ENCODE data around the gene GNAQ. TPM values are rescaled to one million over a fixed set of nuclear protein-coding genes. Genes with fewer than 3 reads are reported as not detected.

The GNAQ gene
- total RNA-seq, 1 donor from 2014 or later, result 55.2 TPM

DNA sequence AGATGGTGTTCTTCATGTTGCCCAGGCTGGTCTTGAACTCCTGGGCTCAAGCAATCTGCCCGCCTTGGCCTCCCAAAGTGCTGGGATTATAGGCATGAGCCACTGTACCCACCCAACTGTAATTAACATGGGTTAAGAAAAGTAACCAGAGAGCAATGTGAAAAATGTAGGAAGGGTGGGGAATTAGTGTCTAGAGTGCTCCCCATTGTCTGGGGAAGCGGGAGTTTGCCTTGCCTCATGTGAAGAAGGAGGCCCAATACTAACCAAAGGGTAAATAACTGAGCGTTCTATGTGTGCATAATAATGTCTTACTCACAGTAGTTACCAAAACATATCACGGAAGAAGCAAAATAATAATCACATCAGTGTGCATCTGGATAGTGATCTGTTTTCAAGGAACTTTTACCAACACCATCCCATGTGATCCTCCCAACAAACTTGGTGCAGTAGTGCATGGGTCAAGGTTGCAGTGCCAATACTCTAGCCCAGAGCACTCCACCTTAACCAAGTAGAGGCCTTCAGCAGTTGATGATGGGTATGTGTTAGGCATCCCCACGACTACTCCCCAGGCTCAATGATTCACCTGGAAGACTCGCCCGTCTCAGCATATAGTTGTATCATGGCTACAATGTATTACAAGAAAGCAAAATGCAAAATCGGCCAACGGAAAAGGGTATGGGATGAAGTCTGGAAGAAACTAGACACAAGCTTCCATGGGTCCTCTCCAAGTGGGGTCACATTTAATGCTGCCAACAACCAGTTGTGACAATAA, 26.2 kb downstream of the GNAQ start:
- DNase-seq (ENCODE audit: extremely low read depth, low read depth, low spot score), result no peak

DNA sequence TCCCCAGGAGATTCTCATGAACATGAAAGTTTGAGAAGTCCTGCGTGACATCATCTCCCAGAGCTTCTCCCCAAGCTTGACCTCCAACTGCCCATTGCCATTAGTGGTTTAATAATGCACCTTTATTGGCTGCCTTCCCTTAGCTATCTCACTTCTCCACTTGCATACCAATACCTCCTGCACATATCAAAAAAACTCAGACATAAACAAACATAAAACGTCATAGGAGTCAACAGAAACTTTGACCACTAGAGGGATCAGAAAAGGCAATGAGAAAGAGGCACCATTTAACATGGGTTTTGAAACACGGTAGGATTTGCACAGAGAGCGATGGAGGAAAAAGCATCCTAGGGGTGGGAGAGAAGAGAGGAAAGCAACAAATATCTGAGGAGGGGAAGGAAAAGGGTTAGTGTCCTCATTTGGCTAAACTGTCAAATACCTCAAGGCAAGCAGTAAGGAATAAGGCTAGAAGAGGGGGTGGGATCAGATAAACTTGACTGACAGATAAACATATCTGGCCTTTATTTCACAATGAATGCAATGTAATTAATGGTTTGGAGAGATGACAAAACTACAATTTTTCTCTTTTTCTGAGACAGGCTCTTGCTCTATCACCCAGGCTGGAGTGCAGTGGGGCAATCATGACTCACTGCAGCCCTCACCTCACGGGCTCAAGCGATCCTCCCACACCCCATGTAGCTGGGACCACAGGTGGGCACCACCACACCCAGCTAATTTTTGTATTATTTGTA, 27.0 kb downstream of the GNAQ start:
- DNase-seq (ENCODE audit: extremely low read depth, low read depth, low spot score), result no peak

DNA sequence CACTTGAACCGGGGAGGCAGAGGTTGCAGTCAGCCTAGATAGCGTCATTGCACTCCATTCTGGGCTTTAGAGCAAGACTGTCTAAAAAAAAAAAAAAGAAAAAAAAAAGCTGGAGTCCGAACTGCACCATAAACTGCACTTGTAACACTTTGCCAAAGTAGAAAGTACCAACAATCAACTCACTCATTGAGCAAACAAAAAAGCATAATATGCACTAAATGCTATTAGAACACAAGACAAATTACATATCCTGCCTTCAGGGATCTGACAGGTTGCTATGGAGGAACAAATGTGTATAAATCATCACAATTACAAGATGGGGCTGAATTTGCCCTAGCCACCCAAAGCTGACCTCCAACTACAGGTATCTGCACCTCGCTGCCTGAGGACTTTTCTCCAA, 27.9 kb downstream of the GNAQ start:
- DNase-seq (ENCODE audit: extremely low read depth, low read depth, low spot score), result no peak

DNA sequence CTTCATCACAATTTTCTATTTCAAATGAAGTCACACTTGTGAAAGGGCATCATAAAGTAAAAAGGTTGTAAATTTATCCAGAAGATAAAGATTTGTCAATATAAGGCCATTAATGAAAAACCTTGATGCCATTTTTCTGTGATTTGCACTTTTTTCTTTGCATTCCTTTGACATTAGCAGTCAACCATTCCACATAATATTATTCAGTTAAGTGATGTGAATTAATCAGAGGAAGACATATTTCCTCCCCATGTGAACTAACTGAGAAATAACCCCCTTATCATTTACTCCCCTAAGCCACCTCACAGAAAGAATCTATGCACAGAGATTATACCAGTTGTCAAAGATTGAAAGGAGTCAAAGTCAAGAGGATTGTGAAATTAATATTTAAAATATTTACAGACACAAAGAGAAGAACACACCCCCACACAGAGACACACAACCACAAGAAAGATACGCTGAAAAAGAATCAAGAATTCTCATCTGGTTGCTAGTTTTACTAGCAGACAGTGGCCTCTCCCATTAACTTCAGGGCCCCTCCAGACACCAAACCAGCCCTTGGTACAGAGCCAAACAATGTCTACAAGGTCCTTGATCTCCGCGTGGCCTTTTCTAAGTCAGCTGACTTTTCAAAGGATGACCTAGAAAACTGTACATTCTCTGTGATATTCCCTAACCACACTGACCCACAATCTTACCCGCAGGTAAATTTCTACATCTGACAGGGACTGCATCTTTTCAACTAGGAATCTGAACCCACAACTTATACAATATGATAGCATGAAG, 29.5 kb downstream of the GNAQ start:
- no peak for DNase-seq (ENCODE audit: extremely low read depth, low read depth, low spot score)

DNA sequence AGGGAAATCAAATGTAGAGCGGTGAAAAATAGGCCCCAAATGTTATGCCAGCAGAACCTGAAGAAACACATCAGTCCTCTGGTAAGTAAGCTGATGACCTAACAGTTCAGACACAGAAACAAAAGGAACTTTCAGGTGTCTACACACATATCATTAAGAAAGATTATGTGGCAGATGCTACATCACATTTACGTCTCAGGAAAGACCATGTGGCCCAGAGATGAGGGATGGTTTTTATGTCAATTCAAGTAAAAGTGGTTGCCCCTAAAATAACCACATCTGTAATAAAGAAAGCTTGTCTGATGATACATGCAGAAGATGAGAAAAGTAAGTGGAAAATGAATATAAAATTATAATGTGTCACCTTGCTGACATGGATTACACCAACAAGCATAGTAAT, 31.4 kb downstream of the GNAQ start:
- DNase-seq (ENCODE audit: extremely low read depth, low read depth, low spot score), result no peak

DNA sequence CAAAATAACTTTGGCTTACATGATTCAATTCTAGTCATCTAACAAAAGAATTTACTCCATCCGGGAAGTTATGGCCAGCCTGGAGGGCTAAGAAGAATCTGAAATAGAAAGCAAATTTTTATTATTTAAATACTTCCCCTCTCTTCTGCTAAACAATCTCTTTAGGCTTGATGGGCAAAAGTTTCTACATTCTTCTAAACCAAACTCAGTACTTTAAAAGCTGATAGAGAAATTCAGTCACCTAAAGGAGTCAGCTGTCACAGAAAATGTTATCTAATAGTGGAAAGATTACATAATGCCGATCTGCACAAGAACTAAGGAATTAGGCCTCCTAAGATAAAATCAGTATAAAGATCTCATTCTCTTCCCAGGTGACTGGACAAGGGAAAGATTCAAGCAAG, 32.4 kb downstream of the GNAQ start:
- no peak for DNase-seq (ENCODE audit: extremely low read depth, low read depth, low spot score)

DNA sequence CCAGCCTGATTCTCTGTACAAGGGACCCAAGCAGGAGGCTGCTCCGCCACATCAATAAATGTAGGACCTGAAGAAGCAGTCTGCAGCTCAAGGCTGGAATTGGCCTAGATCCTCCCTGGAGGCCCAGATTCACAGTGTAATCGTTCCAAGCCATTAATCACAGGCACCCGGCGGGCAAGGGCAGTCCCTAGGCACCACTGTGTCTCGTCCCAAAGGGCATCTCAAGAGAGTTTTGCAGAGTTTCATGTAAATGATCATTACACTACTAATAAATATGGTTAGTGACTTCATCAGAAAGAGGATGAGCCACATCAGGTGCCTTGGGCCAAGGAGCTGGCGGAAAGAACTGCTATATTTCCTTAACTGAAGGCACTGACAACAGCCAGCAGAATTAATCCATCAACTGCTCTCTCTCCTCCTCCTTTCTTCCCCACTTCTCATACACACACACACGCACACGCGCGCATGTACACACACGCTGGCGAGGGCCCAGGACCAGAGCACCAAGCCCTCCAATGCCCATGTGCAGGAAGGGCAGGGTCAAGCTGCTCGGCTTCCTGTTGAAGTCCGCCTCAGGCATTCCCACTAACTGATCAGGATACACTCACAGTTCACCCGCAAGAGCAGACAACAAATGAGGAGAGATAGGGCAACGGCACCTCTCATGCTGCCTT, 33.9 kb downstream of the GNAQ start:
- DNase-seq (ENCODE audit: extremely low read depth, low read depth, low spot score), result no peak

DNA sequence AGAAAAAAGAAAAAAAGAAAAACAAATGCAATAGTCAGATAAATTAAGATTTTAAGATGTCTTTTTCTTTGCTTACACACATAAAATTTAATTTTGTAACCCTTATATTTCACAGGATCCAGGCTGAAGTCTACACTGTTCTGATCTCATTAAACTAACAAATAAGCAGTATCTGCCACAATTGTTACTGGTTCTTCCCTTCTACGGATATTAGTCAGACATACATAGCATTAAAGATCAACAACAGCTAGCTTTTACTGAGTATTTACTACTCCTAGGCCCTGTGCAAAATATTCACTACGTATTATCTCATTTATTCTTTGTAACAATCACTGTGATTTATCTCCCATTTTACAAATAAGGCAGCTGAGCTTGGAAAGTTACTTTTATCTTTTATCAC, 34.9 kb downstream of the GNAQ start:
- no peak for DNase-seq (ENCODE audit: extremely low read depth, low read depth, low spot score)

DNA sequence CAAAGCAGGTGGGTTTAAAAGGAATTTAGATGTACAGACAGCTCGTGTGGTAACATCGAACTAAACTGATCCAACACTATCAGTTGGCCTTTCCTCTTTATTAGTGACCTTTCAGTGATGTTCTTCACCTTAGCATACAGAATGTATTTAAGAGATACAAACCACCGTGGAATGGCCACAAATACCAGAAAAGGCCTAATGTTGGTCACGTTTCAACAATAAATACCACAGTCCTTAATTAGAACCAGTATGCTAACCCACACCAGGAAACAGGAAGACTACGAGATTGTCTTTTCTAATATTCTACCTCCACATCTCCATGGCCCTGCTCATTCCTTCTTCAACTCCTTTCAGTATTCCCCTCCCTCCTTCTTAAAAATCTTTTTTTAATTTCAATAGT, 40.4 kb downstream of the GNAQ start:
- no peak for DNase-seq (ENCODE audit: extremely low read depth, low read depth, low spot score)

DNA sequence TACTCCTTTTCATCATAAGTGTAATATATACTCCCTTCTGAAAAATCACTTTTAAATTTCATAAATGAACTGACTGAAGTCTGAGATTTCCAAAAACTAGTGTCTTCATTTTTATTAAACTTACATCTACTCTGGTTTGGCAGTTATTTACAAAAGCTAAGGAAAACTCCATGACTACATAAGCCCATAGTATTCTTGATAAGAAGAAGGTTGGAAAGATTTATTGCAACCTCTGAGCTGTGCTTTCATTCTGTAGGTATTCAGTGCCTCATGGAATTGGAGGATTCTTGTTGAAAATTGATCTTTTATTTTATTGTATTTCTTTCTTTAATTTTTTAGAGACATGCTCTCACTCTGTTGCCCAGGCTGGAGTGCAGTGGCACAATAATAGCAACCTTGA, 41.7 kb downstream of the GNAQ start:
- no peak for DNase-seq (ENCODE audit: extremely low read depth, low read depth, low spot score)

DNA sequence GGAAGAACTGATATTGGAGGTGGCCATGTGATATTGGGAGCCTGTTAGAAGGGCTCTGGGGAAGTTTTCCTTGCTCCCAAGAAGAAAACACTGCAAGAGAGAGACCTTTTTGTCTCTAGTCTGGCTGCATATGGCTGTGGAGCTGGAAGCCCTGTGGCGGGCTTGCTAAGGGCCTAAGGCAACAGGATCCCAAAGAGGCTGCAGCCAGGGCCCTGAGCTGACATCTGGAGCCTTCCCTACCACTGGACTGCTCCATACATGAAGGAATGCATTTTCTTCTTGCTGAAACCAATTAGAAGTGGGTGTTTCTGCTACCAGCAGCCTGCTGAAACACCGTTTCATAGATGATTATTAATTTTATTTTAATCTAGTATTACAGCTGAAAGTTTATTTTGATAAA, 42.2 kb downstream of the GNAQ start:
- DNase-seq (ENCODE audit: extremely low read depth, low read depth, low spot score), result no peak

DNA sequence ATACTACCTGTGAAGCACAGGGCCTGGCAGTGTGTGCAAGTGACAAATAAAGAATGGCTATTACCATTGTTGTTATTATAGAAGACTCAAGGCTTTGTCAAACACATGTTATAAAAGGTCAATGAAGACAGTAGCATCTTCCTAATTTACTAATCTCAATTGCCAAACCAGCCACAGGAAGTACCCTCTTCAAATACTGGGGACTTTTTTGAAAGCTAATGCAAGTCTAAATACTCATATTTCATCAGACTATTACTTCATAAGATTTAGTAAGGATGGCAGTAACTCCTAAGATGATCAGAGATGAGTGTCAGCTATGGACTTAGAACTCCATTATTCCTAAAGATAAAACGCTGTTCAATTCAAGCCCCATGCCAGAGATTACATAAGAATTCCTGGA, 43.0 kb downstream of the GNAQ start:
- DNase-seq (ENCODE audit: extremely low read depth, low read depth, low spot score), result no peak

DNA sequence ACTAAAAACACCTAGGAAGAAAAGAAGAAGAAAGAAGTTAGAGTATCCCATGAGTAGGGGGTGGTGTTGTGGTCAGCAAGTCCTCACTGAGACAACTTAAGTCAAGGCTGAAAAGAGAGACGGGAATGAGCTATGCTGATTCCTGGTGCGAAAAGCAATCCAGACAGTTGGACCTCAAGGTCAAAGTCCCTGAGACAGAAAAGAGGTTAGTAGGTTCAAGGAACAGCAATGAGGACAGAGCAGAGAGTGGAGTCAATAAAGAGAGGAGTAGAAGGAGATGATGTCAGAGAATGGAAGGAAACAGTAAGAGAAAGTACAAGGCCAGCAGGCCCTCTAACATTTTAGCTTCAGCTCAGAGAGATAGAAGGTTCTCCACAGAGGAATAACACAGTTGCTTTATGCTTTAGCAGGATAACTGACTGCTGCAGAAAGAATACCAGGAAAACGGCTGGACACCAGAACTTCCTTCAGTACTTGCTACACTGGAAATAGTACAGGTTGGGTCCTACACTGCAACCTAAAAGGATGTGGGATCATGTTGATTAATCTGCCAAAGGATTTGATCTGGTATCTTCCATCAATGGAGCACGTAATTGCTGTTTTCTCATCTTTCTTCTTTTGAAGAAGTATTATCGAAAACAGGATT, 43.6 kb downstream of the GNAQ start:
- no peak for DNase-seq (ENCODE audit: extremely low read depth, low read depth, low spot score)

DNA sequence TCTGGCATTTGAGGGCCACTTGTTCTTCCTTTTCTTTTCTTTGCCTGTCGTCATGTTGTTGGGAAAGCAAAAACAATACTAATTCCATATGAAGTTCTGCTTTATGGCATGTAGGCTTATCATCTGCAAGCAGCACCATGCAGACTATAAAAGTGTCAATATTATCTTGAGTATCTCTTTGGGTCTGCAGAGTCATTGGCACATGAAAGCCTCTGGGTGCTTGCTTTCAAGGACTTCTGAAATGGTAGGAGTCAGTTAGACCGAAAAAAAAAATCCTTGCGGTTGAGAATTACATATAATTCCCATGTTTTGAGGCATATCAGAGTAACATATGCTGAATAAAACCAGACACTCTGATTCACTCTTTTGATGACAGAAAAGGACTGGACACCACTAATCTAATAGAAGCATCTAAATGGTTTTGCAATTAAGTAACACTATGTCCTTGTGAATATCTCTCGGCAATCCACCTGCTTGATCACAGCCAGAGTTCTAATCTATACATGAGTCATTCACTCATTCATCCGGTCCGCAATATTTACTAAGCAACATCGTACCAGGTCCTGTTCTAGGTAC, 44.4 kb downstream of the GNAQ start:
- DNase-seq (ENCODE audit: extremely low read depth, low read depth, low spot score), result no peak

DNA sequence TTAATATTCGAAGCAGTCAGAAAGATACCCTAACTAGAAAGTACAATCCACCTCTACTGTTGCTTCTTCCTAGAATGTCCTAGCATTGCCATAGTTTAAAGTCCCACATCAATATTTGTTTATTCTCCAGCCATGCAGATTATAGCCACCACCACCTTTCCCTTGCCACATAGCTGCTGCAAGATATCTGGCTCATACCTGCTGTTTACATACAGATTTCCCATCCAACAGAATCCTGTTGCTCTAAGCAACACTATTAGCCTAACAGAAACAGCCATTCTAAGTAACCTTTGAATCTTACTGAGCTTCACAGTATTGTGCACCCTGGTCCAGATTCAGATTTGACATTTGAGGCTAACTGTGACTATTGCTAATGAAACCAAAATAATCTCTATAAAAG, 45.6 kb downstream of the GNAQ start:
- no peak for DNase-seq (ENCODE audit: extremely low read depth, low read depth, low spot score)

DNA sequence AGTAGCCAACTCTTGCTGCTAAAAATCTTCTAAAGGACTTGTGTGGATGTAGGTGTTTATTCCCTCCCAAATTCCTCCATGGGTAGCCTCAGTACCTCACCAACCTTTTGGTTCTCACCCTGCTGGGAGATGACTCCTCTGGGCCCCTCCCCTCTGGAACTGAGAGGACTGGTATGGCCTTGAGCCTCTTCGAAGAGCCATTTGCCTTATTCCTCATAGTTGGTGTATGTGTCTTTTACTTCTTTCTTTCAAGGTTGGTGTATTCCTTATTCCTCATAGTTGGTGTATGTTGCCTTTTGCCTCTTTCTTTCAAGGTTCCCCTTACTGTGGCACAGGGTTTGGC, 48.3 kb downstream of the GNAQ start:
- no peak for DNase-seq (ENCODE audit: extremely low read depth, low read depth, low spot score)

DNA sequence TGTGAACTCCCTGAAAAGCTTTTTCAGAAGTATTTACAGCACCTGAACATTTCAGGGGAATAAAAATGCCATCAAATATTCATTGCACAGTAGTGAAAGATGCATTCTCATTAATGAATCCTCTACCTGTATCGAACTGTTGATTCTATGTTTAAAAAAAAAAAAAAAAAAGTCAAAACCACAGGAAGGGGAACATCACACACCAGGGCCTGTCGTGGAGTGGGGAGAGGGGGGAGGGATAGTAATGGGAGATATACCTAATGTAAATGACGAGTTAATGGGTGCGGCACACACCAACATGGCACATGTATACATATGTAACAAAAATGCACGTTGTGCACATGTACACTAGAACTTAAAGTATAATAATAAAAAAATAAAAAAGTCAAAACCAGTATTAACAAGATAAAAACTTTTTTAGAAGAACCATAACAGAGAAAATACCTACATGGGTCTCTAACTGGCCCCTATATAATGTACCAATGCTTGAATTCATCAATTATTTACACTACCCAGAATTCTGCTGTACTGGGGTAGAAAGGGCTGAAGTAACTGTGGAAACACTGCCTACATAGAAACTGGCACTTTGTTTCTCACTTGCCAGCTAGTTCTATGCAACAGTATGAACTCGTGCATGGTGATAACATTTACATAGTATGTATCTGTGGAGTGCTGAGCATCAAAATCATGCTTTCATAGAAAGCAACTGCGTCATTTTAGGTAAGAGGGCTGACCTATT, 48.9 kb downstream of the GNAQ start:
- DNase-seq (ENCODE audit: extremely low read depth, low read depth, low spot score), result no peak

DNA sequence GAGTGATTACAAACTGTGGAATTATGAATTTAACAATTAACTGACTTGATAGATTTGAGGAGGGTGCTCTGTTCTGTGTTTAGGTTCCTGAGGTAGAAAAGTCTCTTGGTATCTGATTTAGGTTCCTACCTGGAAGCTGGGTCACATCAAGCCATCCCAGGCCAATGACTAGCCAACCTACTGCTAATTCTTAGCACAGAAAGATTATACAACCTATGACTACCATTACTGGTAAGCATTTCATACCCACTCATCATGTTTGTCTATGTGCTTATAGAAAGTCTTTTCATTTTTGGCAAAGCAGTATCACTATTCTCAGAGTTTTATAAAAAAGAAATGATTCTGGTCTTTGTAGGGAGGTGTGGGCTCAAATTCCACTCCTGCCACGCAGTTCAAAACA, 49.7 kb downstream of the GNAQ start:
- DNase-seq (ENCODE audit: extremely low read depth, low read depth, low spot score), result no peak

DNA sequence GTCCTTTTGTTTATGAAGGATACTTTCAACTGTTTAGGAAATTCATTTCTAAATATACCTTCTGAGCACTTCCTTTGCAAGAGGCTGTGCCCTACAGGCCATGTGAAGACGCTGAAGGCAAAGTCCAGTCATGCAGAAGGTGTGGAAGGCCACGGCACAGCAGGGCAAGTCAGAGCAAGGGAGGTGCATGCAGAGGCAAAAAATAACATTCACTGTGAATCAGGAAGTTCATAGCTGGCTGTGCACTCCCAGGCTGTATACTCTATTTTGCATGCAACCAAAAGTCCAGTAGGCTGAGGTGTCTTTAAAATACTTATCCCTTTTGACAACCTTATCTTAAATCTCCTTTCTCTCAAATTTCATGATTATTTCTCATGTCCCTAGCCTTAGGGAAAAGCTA, 50.3 kb downstream of the GNAQ start:
- DNase-seq (ENCODE audit: extremely low read depth, low read depth, low spot score), result no peak

DNA sequence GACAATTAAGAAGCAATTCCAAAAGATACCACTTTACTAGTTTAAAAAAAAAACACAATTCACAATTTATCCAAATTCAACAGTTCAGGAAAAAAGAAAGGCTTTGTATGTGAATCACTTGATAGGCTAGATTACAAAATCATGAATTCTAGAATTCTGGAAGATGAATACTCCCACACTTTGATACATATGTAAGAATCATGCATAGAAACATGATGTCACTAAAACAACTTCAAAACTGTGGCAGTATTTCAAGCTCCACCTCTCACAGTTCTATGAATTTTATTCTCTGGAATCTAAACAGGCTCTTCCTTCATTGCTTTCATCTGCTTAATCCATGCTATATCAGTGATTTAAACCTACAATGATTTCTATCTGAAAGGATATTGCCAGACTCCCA, 51.0 kb downstream of the GNAQ start:
- no peak for DNase-seq (ENCODE audit: extremely low read depth, low read depth, low spot score)
